Measurements from ENCODE around the gene UCN3.

DNA sequence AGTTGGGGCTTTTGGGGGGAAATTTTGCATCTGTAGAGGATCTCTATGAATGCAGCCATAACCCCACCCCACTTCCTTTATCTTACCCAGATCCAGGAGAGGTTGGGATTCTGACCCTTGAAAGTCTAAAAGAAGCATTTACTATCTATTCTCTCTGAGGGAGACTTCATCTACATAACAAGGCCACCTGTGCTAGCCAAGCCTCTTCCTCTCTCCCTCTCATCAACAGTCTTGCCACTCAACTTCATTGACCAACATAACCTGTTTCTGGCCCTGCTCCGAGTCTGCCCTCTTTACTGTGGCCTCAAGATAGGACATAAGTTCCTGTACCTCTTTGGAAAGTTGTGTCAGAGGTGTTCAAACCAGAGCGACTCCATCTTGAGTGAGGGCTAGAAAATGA, 20.5 kb downstream of the UCN3 start:
- TF ChIP-seq, protein P1, sequence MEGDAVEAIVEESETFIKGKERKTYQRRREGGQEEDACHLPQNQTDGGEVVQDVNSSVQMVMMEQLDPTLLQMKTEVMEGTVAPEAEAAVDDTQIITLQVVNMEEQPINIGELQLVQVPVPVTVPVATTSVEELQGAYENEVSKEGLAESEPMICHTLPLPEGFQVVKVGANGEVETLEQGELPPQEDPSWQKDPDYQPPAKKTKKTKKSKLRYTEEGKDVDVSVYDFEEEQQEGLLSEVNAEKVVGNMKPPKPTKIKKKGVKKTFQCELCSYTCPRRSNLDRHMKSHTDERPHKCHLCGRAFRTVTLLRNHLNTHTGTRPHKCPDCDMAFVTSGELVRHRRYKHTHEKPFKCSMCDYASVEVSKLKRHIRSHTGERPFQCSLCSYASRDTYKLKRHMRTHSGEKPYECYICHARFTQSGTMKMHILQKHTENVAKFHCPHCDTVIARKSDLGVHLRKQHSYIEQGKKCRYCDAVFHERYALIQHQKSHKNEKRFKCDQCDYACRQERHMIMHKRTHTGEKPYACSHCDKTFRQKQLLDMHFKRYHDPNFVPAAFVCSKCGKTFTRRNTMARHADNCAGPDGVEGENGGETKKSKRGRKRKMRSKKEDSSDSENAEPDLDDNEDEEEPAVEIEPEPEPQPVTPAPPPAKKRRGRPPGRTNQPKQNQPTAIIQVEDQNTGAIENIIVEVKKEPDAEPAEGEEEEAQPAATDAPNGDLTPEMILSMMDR (conservative IDR thresholded peaks at IDR 0.05 in 1 of 2, IDR thresholded peaks at IDR 0.05 in 1 of 2; ENCODE audit: extremely low read depth in 1 of 2, insufficient read depth in 1 of 2, low read depth in 1 of 2, low read length in 2 of 2): no peak
- TF ChIP-seq EZH2 (IDR thresholded peaks at IDR 0.05; ENCODE audit: borderline replicate concordance, low read length): no peak
